ENCODE measurements around the gene TNS1.

Gene TNS1

GRCh38 chr2:217913436-217913835 lies 89.4 kb downstream of the TNS1 start:
- DNase-seq (ENCODE audit: low read depth), result no peak

GRCh38 chr2:217912098-217913024 lies 90.4 kb downstream of the TNS1 start:
- DNase-seq (ENCODE audit: low read depth), result no peak

GRCh38 chr2:217911283-217912097 lies 91.3 kb downstream of the TNS1 start:
- DNase-seq (ENCODE audit: low read depth), result peak; percentile 63

GRCh38 chr2:217910875-217911212 lies 92.0 kb downstream of the TNS1 start:
- no peak for DNase-seq (ENCODE audit: low read depth)

- DNase-seq (ENCODE audit: low read depth), result no peak
Observed at GRCh38 chr2:217909156-217909820, 93.5 kb downstream of the TNS1 start.

GRCh38 chr2:217908544-217908943 lies 94.3 kb downstream of the TNS1 start:
- DNase-seq (ENCODE audit: low read depth), result no peak

GRCh38 chr2:217907266-217907665 lies 95.5 kb downstream of the TNS1 start:
- no peak for DNase-seq (ENCODE audit: low read depth)

GRCh38 chr2:217906798-217907197 lies 96.0 kb downstream of the TNS1 start:
- DNase-seq (ENCODE audit: low read depth), result no peak

GRCh38 chr2:217905896-217906295 lies 96.9 kb downstream of the TNS1 start:
- no peak for DNase-seq (ENCODE audit: low read depth)

GRCh38 chr2:217905395-217905794 lies 97.4 kb downstream of the TNS1 start:
- no peak for DNase-seq (ENCODE audit: low read depth)

- no peak for DNase-seq (ENCODE audit: low read depth)
Observed at GRCh38 chr2:217904614-217904965, 98.2 kb downstream of the TNS1 start.

GRCh38 chr2:217903859-217904613 lies 98.8 kb downstream of the TNS1 start:
- peak; percentile 14 for DNase-seq (ENCODE audit: low read depth)

GRCh38 chr2:217903142-217903858 lies 99.5 kb downstream of the TNS1 start:
- DNase-seq (ENCODE audit: low read depth), result no peak

- no peak for DNase-seq (ENCODE audit: low read depth)
Observed at GRCh38 chr2:217902379-217903141, 100.2 kb downstream of the TNS1 start.

- peak; percentile 14 for DNase-seq (ENCODE audit: low read depth)
Observed at GRCh38 chr2:217901835-217902378, 100.9 kb downstream of the TNS1 start.

- no peak for DNase-seq (ENCODE audit: low read depth)
Observed at GRCh38 chr2:217901400-217901799, 101.4 kb downstream of the TNS1 start.

GRCh38 chr2:217900780-217901360 lies 101.9 kb downstream of the TNS1 start:
- DNase-seq (ENCODE audit: low read depth), result no peak

GRCh38 chr2:217900010-217900779 lies 102.6 kb downstream of the TNS1 start:
- no peak for DNase-seq (ENCODE audit: low read depth)

Measured in fibroblast of gingiva (primary cell).